Muscle layer of duodenum (tissue), 2 donors: ENCODE results near the gene SNX8.

ENCODE experiments used
- H3K27ac ChIP-seq: one replicate; pipeline ENCODE4 v1.7.0; 2013; ENCODE audit warnings: mild to moderate bottlenecking, low read length
- H3K27me3 ChIP-seq: one replicate; pipeline ENCODE4 v1.7.0; 2013; ENCODE audit warnings: low read depth, mild to moderate bottlenecking, control low read depth, low read length
- H3K36me3 ChIP-seq, 2 donors: one replicate each; pipeline ENCODE4 v1.7.0; 2013; ENCODE audit warnings: low read length in 2 of 2, control low read depth in 1 of 2, mild to moderate bottlenecking in 1 of 2; ENCODE audit not compliant: insufficient read depth in 2 of 2, control insufficient read depth in 1 of 2
- H3K4me1 ChIP-seq, 2 donors: one replicate each; pipeline ENCODE4 v1.7.0; 2013; ENCODE audit warnings: low read length in 2 of 2, mild to moderate bottlenecking in 2 of 2, control low read depth in 1 of 2, moderate library complexity in 1 of 2; ENCODE audit not compliant: insufficient read depth in 2 of 2, control insufficient read depth in 1 of 2
- H3K4me3 ChIP-seq, 2 donors: one replicate each; pipeline ENCODE4 v1.7.0; 2013; ENCODE audit warnings: low read length in 2 of 2, low read depth in 1 of 2, mild to moderate bottlenecking in 1 of 2
- H3K9me3 ChIP-seq, 2 donors: one replicate each; pipeline ENCODE4 v1.7.0; 2013; ENCODE audit warnings: low read length in 2 of 2, control low read depth in 1 of 2, mild to moderate bottlenecking in 1 of 2; ENCODE audit not compliant: control insufficient read depth in 1 of 2
- donor health status: healthy.

SNX8 gene

DNA sequence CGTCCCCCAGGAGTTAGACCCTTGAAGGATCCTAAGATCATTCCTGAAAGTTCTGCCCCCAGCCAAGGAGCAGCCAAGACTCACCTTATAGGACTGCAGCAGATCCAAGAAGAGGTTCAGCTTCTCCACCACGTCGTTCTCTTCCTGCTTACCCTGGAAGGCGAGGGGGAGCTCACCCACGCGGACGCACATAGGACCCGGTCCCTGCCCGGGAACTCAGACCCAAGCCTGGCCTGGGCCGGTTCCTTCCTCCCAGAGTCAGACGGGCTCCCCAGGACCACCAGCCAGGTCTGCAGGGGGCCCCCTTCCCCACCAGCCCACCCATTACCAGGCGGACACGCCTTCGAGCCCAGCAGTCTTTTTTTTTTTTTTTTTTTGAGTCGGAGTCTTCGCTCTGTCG, 56.6 kb downstream of the SNX8 start:
- Histone ChIP-seq H3K36me3 (peaks cover 0 to 54% of the 10 kb centered on the region in 2 donors), H3K27ac (no peak overlapping the region), H3K4me1 (no peaks in the 10 kb centered on the region), H3K4me3 (no peak overlapping the region), H3K9me3 (no peaks in the 10 kb centered on the region), H3K27me3 (no peaks in the 10 kb centered on the region)

DNA sequence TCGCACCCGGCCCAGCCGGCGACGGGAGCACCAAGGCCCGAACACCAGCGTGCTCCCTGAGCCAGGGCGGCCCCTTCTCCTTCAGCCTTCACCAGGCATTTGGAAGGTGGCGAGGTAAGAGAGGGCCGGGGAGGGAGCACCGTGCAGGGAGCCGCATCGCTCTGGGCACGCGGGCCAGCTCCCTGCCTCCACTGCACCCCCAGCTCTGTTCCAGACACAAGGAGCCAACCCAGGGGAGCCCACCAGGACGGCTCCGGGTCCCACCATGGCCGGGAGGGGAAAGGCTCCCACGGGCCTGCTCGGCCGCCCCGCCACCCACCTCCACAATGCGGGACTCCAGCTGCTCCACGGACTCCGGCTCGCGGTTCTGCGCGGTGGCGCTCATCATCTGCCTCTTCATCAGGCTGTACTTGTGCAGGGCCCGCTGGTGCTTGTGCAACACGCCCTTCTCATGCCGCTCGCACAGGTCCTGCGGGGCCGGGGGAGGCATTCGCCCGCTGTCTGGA, 57.1 kb downstream of the SNX8 start:
- H3K4me1 ChIP-seq = no peaks in the 10 kb centered on the region
- no peak overlapping the region for H3K27ac ChIP-seq
- H3K4me3 ChIP-seq = no peak overlapping the region
- peaks cover 0 to 49% of the 10 kb centered on the region in 2 donors for H3K36me3 ChIP-seq
- H3K27me3 ChIP-seq = no peaks in the 10 kb centered on the region
- H3K9me3 ChIP-seq = no peaks in the 10 kb centered on the region

DNA sequence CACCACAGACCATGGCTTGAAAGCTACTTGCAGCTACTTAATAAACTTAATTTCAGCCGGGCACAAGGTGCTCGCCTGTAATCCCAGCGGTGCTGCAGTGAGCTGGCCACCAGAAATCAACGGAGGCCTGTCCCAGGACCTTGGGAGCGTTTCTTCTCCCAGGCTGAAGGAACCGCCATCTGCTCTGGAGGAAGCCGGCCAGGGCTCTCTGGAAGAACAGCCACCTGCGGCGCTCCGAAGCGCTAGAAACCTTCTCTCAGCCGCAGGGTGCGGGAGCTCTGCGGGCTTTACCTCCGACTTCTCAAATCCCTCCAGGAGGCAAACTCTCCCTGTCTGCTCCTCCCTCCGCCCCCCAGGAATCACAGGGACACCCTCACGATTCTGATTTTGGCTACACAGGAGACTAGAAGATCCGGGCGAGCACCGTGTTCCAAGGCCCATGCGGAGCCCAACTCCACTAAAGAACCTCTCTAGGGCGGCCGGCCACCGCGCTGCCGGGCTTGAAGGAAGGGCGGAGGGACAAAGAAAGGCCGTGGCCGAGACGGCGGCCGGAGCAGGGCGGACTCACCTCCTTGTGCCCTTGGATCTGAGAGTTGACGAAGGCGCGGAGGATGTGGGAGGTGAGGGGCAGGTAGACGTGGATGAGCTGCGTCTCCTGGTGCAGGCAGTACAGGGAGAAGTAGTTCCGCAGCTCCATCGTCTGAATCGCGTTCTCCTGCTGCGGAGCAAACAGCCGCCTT, 57.8 kb downstream of the SNX8 start:
- Histone ChIP-seq H3K36me3 (peaks cover 0 to 45% of the 10 kb centered on the region in 2 donors), H3K27me3 (no peaks in the 10 kb centered on the region), H3K9me3 (no peaks in the 10 kb centered on the region), H3K4me1 (no peaks in the 10 kb centered on the region), H3K27ac (no peak overlapping the region), H3K4me3 (no peak overlapping the region)

DNA sequence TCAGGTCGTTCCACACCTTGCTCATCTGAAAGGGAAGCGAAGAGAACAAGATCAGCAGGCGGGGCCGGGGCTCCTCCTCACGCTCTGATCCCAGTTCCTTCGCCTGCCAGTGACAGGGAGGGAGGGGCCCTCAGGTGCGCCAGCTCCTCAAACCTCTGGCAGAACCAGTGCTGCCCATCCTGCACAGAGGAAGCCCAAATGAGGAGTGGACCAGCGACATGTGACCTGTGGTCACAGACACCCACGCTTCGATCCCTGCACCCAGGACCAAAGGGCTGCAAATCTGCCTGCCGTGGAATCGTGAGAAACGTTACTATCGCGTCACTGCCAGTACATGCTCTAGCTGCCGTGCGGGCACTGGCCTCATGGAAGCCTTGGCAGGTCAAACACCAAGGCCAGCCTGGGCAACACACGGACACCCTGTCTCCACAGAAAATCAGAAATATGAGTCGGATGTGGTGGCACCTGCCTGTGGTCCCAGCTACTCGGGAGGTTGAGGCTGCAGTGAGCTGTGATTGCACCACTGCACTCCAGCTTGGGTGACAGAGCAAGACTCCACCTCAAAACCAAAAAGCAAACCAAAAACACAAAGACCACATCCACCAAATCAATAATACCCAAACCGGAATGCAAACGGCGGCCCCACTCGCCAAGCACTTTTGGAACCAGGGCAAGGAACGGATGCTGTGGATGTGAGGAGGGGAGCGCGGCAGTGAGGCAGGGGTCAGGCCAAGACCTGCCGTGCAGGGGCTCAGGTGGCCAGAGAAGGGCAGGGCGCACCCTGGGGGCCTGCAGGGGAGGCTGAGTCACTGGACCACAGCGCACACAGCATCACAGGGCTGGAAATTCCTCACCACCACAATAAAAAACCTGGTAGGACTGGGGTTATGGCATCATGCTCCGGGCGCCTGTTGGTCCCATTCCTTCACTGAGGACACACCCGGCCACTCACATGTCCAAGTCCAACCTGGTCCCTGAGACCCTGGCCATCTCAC, 58.8 kb downstream of the SNX8 start:
- H3K4me1 ChIP-seq = no peaks in the 10 kb centered on the region
- peaks cover 0 to 48% of the 10 kb centered on the region in 2 donors for H3K36me3 ChIP-seq
- H3K4me3 ChIP-seq = no peak overlapping the region
- no peaks in the 10 kb centered on the region for H3K27me3 ChIP-seq
- no peak overlapping the region for H3K27ac ChIP-seq
- no peaks in the 10 kb centered on the region for H3K9me3 ChIP-seq

DNA sequence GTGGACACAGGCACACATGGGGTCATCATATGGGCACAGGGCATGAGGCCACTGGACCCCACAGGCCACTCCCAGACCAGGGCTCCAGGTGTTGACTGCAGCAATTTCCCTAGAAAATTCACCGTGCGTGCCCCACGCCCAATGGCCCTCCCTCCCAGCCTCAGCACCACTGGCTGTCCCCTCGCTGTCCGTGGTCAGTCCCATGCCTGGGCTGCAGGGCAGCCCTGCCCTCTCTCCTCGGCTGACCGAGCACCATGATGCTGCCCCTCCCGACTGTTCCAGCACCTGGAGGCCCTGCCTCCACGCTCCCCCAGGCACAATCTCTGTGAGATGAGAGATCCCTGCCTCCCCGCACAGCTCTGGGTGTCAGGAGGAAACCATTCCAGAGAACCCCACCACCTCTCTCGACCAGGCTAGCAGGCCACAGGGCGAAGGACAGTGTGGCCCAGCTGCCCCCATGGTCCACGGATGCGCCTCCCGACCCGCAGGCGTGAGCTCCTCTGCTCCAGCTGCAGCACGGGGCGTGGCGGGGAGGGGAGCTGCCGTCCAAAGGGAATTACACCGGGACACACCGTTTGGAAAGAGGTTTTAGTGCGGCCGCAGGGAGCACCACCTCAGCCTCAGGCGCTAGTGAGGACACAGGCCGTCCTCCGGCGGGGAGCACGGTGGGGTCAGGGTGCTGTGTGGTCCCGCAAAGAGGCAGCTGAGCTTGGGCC, 59.7 kb downstream of the SNX8 start:
- Histone ChIP-seq H3K4me1 (no peaks in the 10 kb centered on the region), H3K4me3 (no peak overlapping the region), H3K27me3 (no peaks in the 10 kb centered on the region), H3K9me3 (no peaks in the 10 kb centered on the region), H3K27ac (no peak overlapping the region), H3K36me3 (peaks cover 0 to 50% of the 10 kb centered on the region in 2 donors)

DNA sequence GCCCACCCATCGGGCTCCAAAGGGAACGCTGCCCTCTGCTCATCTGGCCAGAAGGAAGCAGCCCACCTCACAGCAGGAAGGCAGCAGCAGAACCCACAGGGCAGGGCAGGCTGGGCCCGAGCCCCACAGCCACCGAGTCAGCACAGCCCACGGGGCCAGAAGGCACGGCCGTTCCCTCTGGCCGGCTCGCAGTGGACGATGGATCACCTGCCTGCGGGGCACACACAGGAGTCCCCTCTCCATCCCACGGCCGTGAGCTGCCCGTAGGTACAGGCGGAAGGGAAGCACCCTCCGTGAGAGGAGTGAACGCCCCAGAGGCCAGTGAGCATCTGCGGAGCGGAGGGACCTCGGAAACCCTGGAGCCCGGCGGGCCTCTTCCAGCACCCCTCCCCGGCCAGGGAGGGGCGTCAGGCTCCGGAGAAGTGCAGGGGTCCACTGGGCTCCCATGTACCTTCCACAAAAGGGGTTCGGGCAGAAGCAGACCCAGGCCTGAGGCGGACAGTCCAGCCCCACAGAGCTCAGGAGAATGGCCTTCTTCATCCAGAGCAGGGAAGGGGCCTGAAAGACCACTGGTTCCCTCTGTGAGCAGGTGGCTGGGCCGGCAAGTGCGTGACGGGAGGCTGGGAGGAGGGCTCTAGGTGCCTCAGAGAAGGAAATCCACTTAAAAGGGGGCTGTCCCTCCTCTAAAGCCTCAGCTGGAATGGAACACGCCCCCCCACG, 60.6 kb downstream of the SNX8 start:
- Histone ChIP-seq H3K27ac (no peak overlapping the region), H3K36me3 (peaks cover 0 to 57% of the 10 kb centered on the region in 2 donors)

DNA sequence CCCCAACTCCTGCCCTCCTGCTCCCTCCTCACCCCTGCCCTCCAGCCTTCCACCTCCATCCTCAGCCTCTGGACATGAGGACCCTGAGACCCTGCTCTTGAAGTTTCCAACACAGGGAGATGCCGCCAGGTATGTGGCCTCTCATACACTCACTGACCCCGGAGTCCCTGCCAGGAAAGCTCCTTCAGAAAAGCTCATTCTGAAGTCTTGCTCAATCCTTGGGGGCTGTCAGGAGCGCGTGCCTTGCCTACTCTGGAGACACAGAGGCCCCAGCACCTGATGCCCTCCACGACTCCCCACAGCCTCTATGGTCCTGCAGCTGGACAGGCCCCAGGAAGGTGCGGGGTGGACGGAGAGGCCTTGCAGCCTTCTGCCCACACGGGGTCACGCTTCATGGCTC, 61.2 kb downstream of the SNX8 start:
- Histone ChIP-seq H3K27ac (no peak overlapping the region), H3K4me3 (no peak overlapping the region), H3K27me3 (no peaks in the 10 kb centered on the region), H3K36me3 (peaks cover 0 to 57% of the 10 kb centered on the region in 2 donors), H3K9me3 (no peaks in the 10 kb centered on the region), H3K4me1 (peaks cover 3 to 8% of the 10 kb centered on the region in 2 donors)

More for the DNA sequence above, 60.6 kb downstream of the SNX8 start:
- H3K4me3 ChIP-seq = no peak overlapping the region
- H3K9me3 ChIP-seq = no peaks in the 10 kb centered on the region
- H3K27me3 ChIP-seq = no peaks in the 10 kb centered on the region
- peaks cover 2 to 7% of the 10 kb centered on the region in 2 donors for H3K4me1 ChIP-seq

DNA sequence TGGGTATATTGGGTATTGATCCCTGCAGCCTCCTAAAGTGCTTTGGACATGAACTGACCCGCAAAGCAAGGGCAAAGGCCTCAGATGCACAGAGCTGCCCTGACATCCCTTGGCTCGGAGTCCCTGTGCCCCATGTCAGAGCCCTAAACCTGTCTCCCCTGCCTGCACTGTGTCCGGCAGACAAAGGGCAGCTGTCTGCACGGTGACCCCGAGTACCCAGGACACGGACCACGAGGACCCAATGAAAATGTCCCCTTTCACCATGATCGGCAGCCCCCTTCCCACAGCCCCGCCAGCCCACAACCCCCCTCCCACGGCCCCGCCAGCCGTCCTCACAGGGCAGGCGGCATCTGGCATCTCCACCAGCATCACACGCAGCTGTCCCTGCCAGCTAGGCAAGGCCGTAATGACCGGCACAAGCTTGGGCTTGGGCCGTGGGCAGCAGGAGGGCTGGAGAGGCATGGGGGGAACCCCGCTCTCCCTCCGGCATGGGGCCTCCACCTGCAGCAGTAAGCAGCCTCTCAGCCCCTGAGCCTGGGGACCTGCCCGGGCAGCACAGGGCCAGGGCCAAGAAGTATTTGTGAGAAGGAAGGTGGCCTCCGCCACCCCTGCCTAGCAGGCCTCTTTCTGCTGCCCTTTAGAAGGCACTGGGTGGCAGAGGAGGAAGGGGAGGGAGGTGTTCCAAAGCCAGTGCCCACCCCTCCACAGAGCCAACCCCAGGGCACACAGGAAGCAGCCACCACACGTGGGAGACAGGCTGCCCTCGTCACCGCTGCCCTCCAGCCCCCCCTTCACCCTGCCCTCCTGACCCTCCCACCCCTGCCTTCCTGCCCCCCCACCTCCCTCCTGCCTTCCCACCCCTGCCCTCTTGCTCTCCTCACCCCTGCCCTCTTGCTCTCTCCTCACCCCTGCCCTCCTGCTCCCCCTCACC, 62.1 kb downstream of the SNX8 start:
- no peak overlapping the region for H3K27ac ChIP-seq
- H3K27me3 ChIP-seq = no peaks in the 10 kb centered on the region
- H3K36me3 ChIP-seq = peaks cover 0 to 51% of the 10 kb centered on the region in 2 donors
- no peaks in the 10 kb centered on the region for H3K9me3 ChIP-seq
- no peak overlapping the region for H3K4me3 ChIP-seq
- peaks cover 3 to 8% of the 10 kb centered on the region in 2 donors for H3K4me1 ChIP-seq

DNA sequence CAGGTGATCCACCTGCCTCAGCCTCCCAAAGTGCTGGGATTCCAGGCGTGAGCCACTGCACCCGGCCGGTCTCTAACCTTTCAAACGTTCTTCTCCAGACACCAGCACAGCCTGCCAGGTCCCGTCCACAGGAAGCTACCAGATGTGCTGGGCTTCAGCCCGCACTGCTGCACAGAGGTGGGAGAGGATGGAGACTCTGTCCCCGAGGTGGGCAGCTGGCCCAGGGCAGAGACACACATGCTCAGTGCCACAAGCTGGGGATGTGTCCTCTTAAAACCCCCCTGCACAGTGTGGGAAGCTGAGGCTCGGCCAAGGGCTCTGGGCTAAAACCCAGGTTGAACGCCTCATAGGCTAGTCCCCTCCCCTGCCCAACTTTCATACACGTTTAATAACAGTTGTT, 62.9 kb downstream of the SNX8 start:
- H3K9me3 ChIP-seq = no peaks in the 10 kb centered on the region
- H3K4me3 ChIP-seq = no peak overlapping the region
- H3K4me1 ChIP-seq = peaks cover 3 to 8% of the 10 kb centered on the region in 2 donors
- peaks cover 0 to 44% of the 10 kb centered on the region in 2 donors for H3K36me3 ChIP-seq
- no peaks in the 10 kb centered on the region for H3K27me3 ChIP-seq
- H3K27ac ChIP-seq = no peak overlapping the region
